Adrenal gland (tissue), 5 donors: ENCODE data around the gene CDK6.

ENCODE experiments used
- POLR2A ChIP-seq, 2 donors: fragments of 450-650 bp; IDR thresholded peaks; one replicate each; pipeline ENCODE4 v1.6.1; 2017; ENCODE audit warnings: antibody characterized with exemption in 2 of 2, mild to moderate bottlenecking in 2 of 2, moderate library complexity in 1 of 2
- TF ChIP-seq, protein P1 (sequence below), 6 experiments: fragments of 450-650 bp in 4 of 6; fragments of 200-600 bp in 2 of 6; sonication (generic) in 1 of 6; IDR thresholded peaks; 1 replicate in 5 of 6; 2 replicates in 1 of 6; pipeline versions ENCODE4 v1.5.1 to v1.8.0; 2016 to 2021; ENCODE audit warnings: antibody characterized with exemption in 6 of 6, mild to moderate bottlenecking in 2 of 6, moderate library complexity in 1 of 6
- donor health status: DM: no; HTN: no; CAD: no.

DNA sequence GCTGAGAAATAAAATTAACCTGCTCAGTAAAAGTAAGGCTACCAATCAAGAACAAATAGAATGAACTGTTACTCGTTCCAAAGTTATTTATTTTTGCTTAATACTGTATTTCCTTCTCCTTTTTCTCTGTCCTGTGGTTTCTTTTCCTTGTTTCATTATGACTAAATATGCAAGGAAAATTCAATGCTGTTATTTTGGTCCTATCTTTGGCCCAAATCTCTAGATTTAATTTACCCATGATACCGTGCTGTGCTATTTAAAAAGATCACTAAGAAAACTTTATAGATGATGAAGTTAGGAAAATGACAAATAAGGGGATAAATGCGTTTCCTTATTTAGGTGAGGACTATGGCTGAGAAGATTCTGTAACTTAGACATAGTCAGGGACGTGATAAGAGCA lies 200.8 kb downstream of the CDK6 start:
- no peak for TF ChIP-seq POLR2A (IDR thresholded peaks at IDR 0.05)
- TF ChIP-seq, protein P1, sequence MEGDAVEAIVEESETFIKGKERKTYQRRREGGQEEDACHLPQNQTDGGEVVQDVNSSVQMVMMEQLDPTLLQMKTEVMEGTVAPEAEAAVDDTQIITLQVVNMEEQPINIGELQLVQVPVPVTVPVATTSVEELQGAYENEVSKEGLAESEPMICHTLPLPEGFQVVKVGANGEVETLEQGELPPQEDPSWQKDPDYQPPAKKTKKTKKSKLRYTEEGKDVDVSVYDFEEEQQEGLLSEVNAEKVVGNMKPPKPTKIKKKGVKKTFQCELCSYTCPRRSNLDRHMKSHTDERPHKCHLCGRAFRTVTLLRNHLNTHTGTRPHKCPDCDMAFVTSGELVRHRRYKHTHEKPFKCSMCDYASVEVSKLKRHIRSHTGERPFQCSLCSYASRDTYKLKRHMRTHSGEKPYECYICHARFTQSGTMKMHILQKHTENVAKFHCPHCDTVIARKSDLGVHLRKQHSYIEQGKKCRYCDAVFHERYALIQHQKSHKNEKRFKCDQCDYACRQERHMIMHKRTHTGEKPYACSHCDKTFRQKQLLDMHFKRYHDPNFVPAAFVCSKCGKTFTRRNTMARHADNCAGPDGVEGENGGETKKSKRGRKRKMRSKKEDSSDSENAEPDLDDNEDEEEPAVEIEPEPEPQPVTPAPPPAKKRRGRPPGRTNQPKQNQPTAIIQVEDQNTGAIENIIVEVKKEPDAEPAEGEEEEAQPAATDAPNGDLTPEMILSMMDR (IDR thresholded peaks at IDR 0.05), result no peak
